Measurements from ENCODE around the gene MCUR1.
"Not testable (repeated sequence)": the region's sequence is repeated elsewhere in the genome, so short reads cannot be mapped to it uniquely, and the experiment has no call there.

MCUR1 gene

DNA sequence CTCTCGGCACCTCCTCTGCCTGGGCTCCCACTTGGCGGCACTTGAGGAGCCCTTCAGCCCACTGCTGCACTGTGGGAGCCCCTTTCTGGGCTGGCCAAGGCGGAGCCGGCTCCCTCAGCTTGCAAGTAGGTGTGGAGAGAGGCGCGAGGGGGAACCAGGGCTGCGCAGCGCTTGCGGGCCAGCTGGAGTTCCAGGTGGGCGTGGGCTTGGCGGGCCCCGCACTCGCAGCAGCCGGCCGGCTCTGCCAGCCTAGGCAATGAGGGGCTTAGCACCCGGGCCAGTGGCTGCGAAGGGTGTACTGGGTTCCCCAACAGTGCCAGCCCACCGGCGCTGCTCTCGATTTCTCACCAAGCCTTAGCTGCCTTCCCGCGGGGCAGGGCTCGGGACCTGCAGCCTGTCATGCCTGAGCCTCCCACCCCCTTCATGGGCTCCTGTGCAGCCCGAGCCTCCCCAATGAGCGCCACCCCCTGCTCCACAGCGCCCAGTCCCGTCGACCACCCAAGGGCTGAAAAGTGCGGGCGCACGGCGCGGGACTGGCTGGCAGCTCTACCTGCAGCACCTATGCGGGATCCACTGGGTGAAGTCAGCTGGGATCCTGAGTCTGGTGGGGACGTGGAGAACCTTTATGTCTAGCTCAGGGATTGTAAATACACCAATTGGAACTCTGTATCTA is 41.9 kb downstream of the MCUR1 start:
- DNase-seq = not testable (repeated sequence)

- no peak for DNase-seq
Measured at GRCh38 chr6:13769655-13770053, 44.7 kb downstream of the MCUR1 start.

- no peak for DNase-seq
Measured at GRCh38 chr6:13769034-13769654, 45.2 kb downstream of the MCUR1 start.

- no peak for DNase-seq
Measured at GRCh38 chr6:13767121-13767808, 47.1 kb downstream of the MCUR1 start.

- DNase-seq = peak; percentile 14
Measured at GRCh38 chr6:13766201-13766634, 48.1 kb downstream of the MCUR1 start.

- no peak for DNase-seq
Measured at GRCh38 chr6:13765570-13765969, 48.8 kb downstream of the MCUR1 start.

GRCh38 chr6:13764996-13765395 is 49.4 kb downstream of the MCUR1 start:
- no peak for DNase-seq

DNA sequence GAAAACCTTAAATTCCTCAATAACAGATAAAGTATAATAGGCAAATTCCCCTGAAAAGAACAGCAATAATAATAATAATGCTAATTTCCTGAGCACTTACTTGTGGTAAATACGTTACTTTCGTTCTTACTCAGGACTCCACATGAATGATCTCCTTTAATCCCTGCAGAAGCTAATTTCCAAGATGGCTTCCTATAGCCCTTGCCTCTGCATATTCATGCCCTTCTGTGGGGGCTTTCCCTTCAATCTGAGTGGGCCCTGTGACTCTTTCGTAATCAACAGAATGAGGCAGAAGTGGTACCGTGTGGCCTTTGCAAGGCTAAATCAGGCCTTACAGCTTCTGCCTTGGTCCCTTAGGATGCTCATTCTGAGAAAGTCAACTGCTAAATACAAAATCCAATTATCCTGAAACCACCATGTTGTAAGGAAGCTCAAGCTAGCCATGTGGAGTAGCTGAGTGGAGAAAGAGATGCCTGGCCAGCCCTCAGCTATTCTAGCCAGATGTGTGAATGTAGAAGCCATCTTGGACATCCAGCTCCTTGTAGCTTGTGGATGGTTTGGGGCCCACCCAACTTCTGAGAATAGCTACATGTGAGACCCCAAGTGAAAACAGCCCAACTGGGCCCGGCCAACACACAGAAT is 50.5 kb downstream of the MCUR1 start:
- no peak for DNase-seq

GRCh38 chr6:13762611-13763441 is 51.5 kb downstream of the MCUR1 start:
- peak; percentile 76 for DNase-seq

GRCh38 chr6:13761361-13762036 is 52.9 kb downstream of the MCUR1 start:
- no peak for DNase-seq

DNA sequence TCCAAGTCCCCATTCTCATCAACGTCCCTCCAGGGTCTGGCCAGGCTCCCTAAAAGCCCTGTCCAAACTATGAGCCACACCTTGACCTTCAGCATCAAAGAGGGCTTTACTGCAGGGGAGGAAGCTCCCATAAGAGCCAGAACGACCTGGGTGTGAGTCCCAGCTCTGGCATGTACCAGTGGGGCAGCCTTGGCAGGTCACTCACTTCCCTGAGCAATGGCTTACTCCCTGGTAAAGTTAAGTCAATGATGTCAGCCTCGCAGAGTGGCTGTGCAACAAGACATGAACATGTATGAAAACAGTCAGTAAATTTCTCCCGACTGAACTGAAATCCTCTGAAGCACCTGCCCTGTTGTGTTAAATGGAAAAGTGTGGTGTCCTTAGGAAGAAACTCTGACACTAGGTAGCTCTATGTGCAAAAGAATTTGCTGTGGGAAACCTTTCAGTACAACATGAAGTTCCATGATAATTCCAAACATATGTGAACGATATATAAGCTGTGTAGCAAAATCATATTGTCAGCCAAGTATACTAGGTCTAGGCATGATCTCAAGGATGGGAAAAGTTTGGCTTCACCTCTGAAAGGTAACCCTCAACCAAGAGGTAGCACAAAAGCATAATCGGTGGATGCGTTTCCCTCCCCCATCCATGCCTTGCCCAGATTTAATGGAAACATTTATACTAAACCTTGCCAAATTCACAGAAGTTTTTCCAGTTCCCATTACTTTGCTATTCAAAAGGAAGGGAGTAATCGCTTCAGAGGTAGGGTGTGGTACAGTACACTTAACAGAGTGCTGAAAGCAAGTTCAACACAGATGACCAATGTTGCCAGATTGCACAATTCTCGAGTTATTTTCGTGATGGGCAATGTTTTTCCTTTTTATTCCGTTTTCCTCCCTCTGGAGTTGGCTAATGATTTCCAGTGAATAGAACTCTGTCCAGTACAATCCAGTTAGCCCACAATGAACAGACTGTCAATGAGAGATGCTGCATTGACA is 53.8 kb downstream of the MCUR1 start:
- no peak for DNase-seq

DNA sequence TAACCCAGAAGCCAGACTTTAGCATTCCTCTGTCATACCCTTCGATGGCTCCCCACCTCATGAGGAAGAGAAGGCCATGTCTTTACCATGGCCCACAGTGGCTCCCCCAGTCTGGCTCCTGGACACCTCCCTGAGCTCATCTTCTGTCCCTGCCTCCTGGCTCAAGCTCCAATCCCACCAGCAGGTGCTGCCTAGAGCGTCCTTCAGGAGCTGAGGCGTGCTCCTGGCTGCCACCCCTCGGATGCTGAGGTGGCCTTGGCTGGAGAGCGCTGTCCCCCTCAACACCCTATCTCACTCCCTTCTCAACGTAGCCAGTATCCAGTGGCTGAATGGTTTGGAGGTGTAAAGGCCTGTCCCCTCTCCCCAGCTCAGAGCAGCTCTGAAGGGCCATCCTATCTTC is 55.3 kb downstream of the MCUR1 start:
- DNase-seq = no peak

DNA sequence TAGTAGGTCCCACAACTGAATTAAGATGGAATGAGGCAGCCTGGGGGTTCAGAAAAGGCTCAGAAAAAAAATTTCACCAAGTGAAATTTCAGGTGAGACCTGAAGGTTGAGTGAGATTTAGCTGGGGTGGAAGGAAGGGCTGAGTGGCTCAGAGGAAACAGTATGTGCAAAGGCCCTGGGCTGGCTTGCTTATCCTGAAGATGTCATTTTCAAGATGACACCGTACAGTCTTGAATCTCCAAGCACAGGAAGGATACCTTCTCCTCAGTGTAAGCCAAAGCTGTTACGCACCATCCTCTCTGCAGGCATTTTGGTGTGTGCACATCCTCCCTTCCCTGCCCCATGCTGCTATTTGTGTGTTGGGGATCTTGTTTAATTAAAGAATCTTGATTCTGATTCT is 59.7 kb downstream of the MCUR1 start:
- DNase-seq = no peak

DNA sequence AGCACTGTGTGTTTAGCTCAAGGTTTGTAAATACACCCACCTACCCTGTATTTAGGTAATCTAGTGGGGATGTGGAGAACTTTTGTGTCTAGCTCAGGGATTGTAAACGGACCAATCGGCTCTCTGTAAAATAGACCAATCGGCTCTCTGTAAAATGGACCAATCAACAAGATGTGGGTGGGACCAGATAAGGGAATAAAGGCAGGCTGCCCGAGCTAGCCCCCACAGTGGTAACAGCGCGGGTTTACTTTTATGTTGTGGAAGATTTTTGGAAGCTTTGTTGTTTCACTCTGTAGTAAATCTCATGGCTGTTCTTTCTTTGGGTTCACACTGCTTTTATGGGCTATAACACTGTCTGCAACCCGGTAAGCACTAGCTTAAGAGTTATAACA is 70.6 kb downstream of the MCUR1 start:
- no peak for DNase-seq

DNA sequence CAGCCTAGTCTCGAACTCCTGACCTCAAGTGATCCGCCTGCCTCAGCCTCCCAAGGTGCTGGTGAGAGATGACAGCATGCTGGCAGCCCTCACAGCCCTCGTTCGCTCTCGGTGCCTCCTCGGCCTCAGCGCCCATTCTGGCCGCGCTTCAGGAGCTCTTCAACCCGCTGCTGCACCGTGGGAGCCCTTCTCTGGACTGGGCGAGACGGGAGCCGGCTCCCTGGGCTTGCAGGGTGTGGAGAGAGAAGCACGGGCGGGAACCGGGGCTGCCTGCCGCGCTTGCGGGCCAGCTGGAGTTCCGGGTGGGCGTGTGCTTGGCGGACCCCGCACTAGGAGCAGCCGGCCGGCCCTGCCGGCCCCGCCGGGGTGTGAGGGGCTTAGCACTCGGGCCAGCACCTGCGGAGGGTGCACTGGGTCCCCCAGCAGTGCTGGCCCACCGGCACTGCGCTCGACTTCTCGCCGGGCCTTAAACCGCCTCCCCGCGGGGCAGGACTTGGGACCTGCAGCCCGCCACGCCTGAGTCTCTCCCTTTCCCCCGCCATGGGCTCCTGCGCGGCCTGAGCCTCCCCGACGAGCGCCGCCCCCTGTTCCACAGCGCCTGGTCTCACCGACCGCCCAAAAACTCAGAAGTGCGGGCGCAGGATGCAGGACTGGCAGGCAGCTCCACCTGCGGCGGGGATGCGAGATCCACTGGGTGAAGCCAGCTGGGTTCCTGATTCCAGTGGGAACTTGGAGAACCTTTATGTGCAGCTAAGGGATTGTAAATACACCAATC is 71.2 kb downstream of the MCUR1 start:
- DNase-seq = no peak

DNA sequence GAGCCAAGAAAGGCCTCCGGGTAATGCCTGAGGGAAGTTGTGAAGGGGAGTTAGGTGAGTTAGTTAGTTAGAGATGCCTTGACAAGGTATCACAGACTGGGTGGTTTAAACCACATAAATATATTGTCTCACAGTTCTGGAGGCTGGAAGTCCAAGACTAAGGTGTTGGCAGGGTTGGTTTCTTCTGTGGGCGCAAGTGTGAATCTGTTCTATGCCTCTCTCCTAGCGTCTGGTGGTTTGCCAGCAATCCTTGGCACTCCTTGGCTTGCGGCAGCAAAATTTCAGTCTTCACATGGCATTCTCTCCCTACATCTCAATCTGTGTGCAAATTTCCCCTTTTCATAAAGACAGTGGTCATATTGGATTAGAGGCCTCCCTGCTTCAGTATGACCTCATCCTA is 73.0 kb downstream of the MCUR1 start:
- DNase-seq = no peak
